Measurements from ENCODE around the gene ANO6. TPM values are rescaled to one million over a fixed set of nuclear protein-coding genes. Genes with fewer than 3 reads are reported as not detected.

The ANO6 gene
- total RNA-seq, 1 experiment from 2014 or later: 46.8 TPM

- Mint-ChIP-seq H3K4me1 (no peaks in the 10 kb centered on the region), H3K9me3 (no peaks in the 10 kb centered on the region), H3K27ac (no peak overlapping the region), H3K36me3 (peaks cover 53% of the 10 kb centered on the region), H3K4me3 (no peak overlapping the region), H3K27me3 (ENCODE audit: low read depth) (no peaks in the 10 kb centered on the region)
- POLR2A ChIA-PET: no interaction called here
- TF ChIP-seq ZNF219 (CRISPR knock-in tag; IDR thresholded peaks at IDR 0.05; ENCODE audit: borderline replicate concordance): no peak
- no peak for TF ChIP-seq ZNF232 (CRISPR knock-in tag; IDR thresholded peaks at IDR 0.05)
- TF ChIP-seq AFF4 (CRISPR knock-in tag; IDR thresholded peaks at IDR 0.05; ENCODE audit: borderline replicate concordance): no peak
- no peak for TF ChIP-seq GTF2I (CRISPR knock-in tag; conservative IDR thresholded peaks at IDR 0.05)
- no peak for TF ChIP-seq NFATC4 (CRISPR knock-in tag; IDR thresholded peaks at IDR 0.05)
- TF ChIP-seq GRHL2 (CRISPR knock-in tag; IDR thresholded peaks at IDR 0.05; ENCODE audit: insufficient replicate concordance, severe bottlenecking): no peak
- no peak for TF ChIP-seq FOXK1 (CRISPR knock-in tag; IDR thresholded peaks at IDR 0.05)
- no peak for TF ChIP-seq NFYB (CRISPR knock-in tag; conservative IDR thresholded peaks at IDR 0.05; ENCODE audit: low read depth)
- no peak for TF ChIP-seq ZNF396 (CRISPR knock-in tag; IDR thresholded peaks at IDR 0.05; ENCODE audit: borderline replicate concordance)
- TF ChIP-seq TCF7 (CRISPR knock-in tag; IDR thresholded peaks at IDR 0.05; ENCODE audit: low read depth): no peak
- TF ChIP-seq MXD4 (CRISPR knock-in tag; IDR thresholded peaks at IDR 0.05; ENCODE audit: borderline replicate concordance): no peak
- TF ChIP-seq ZBTB43 (CRISPR knock-in tag; IDR thresholded peaks at IDR 0.05): no peak
- TF ChIP-seq TP53 (CRISPR knock-in tag; IDR thresholded peaks at IDR 0.05): no peak
- no peak for TF ChIP-seq E2F4 (CRISPR knock-in tag; IDR thresholded peaks at IDR 0.05; ENCODE audit: borderline replicate concordance, low read depth)
- no peak for DNase-seq (ENCODE audit: low spot score)
- CTCF ChIA-PET: no interaction called here
- ATAC-seq: no peak
These were observed 191.3 kb downstream of the ANO6 start for GRCh38 chr12:45406988-45407850.

- DNase-seq (ENCODE audit: low spot score): no peak
- POLR2A ChIA-PET: no interaction called here
- TF ChIP-seq IRF1 (CRISPR knock-in tag; IDR thresholded peaks at IDR 0.05): no peak
- no peak for TF ChIP-seq JAZF1 (CRISPR knock-in tag; IDR thresholded peaks at IDR 0.05)
- no peak for TF ChIP-seq SMAD3 (CRISPR knock-in tag; IDR thresholded peaks at IDR 0.05; ENCODE audit: borderline replicate concordance)
- no peak for TF ChIP-seq ZBTB21 (CRISPR knock-in tag; IDR thresholded peaks at IDR 0.05; ENCODE audit: borderline replicate concordance)
- no peak for TF ChIP-seq PREB (CRISPR knock-in tag; IDR thresholded peaks at IDR 0.05; ENCODE audit: borderline replicate concordance)
- TF ChIP-seq GTF2I (CRISPR knock-in tag; conservative IDR thresholded peaks at IDR 0.05): no peak
- TF ChIP-seq PRRX2 (CRISPR knock-in tag; IDR thresholded peaks at IDR 0.05): no peak
- no peak for TF ChIP-seq ATF2 (CRISPR knock-in tag; IDR thresholded peaks at IDR 0.05; ENCODE audit: borderline replicate concordance, low read depth)
- TF ChIP-seq OVOL2 (CRISPR knock-in tag; IDR thresholded peaks at IDR 0.05; ENCODE audit: borderline replicate concordance): no peak
These were observed 192.3 kb downstream of the ANO6 start for GRCh38 chr12:45407981-45408728.

More at GRCh38 chr12:45407981-45408728, 192.3 kb downstream of the ANO6 start:
- H3K27me3 Mint-ChIP-seq (ENCODE audit: low read depth): no peaks in the 10 kb centered on the region
- no peak overlapping the region for H3K27ac Mint-ChIP-seq
- H3K4me3 Mint-ChIP-seq: no peak overlapping the region
- no peaks in the 10 kb centered on the region for H3K9me3 Mint-ChIP-seq
- H3K36me3 Mint-ChIP-seq: peaks cover 44% of the 10 kb centered on the region
- no peak for ATAC-seq
- CTCF ChIA-PET: no interaction called here
- H3K4me1 Mint-ChIP-seq: no peaks in the 10 kb centered on the region

All from WTC11 (cell line).